GM12878 (cell line): Measurements from ENCODE around the gene LIMS2. TPM values are rescaled to one million over a fixed set of nuclear protein-coding genes. Genes with fewer than 3 reads are reported as not detected.

Experiments
- ATF2 ChIP-seq: IDR thresholded peaks from 2 replicates; pipeline ENCODE4 v1.6.1; 2012; ENCODE audit warnings: low read length, inconsistent platforms
- BCL11A ChIP-seq: IDR thresholded peaks from 2 replicates; pipeline ENCODE4 v1.6.1; 2011; ENCODE audit warnings: low read depth, low read length
- CBX5 ChIP-seq: sonication (generic); IDR thresholded peaks from 2 replicates; pipeline ENCODE4 v1.6.1; 2016; ENCODE audit warnings: low read depth, moderate library complexity, mild to moderate bottlenecking, inconsistent platforms
- CEBPZ ChIP-seq: fragments of 150-350 bp; IDR thresholded peaks from 2 replicates; pipeline ENCODE4 v1.6.1; 2016; ENCODE audit warnings: low read depth, low read length
- GABPA ChIP-seq: IDR thresholded peaks from 2 replicates; pipeline ENCODE4 v1.6.1; 2014; ENCODE audit warnings: antibody characterized with exemption, low read depth, mild to moderate bottlenecking, inconsistent platforms
- NFYA ChIP-seq: IDR thresholded peaks from 2 replicates; pipeline ENCODE4 v1.6.1; 2011; ENCODE audit warnings: low read depth, mild to moderate bottlenecking, low read length, improper control_type of control experiment, borderline replicate concordance
- NFYB ChIP-seq: IDR thresholded peaks from 2 replicates; pipeline ENCODE4 v1.6.1; 2011; ENCODE audit warnings: low read depth, mild to moderate bottlenecking, low read length, improper control_type of control experiment, moderate library complexity; ENCODE audit not compliant: insufficient read depth
- ZBED1 ChIP-seq: IDR thresholded peaks from 2 replicates; pipeline ENCODE4 v1.6.1; 2016; ENCODE audit warnings: borderline replicate concordance
- ZNF274 ChIP-seq: IDR thresholded peaks from one replicate; pipeline ENCODE4 v1.8.0; 2011; ENCODE audit not compliant: insufficient read length, insufficient read depth
- polyA plus RNA-seq, 11 experiments: library from polyadenylated mRNA; depleted of rRNA in 4 of 11; unstranded in 6 of 11; stranded (reverse) in 5 of 11; fragments of >200 nt; fragmentation: Nextera tagmentation in 4 of 11; fragmentation: Illumina TruSeq in 1 of 11; extraction: Ambion mirVana in 4 of 11; extraction: Trizol in 1 of 11; gene quantifications; 1 replicate in 1 of 11; 2 replicates in 10 of 11; pipeline versions ENCODE4 v1.2.1 to v1.2.3, GENCODE V29; 2011 to 2016; ENCODE audit warnings: inconsistent platforms in 2 of 11, missing spikeins in 2 of 11, low read depth in 1 of 11
- total RNA-seq, 4 experiments: library from RNA; depleted of rRNA in 3 of 4; stranded (reverse); fragments of >200 nt in 3 of 4; fragmentation: Illumina TruSeq in 1 of 4; extraction: Trizol in 1 of 4; gene quantifications; 2 replicates each; pipeline versions ENCODE4 v1.2.1 to v1.2.3, GENCODE V29; 2013 to 2021

The LIMS2 gene
- total and polyA plus RNA-seq, 10 of the 15 experiments (the other 5 are each of a cell fraction or from before 2014, with no cell fraction given): 0.06 to 0.81 (median 0.16) TPM; not detected in 2

GRCh38 chr2:127703282-127703681 lies 28.0 kb upstream of the LIMS2 start (continued):
- TF ChIP-seq CEBPZ: no peak
- TF ChIP-seq GABPA: no peak
- TF ChIP-seq ZNF274: no peak
- no peak for TF ChIP-seq ZBED1
- TF ChIP-seq ATF2: no peak
- TF ChIP-seq NFYA: no peak
- TF ChIP-seq BCL11A: no peak
- no peak for TF ChIP-seq NFYB
- no peak for TF ChIP-seq CBX5
